Head of caudate nucleus (tissue), 42 donors: ENCODE results near the gene C17orf113.
"Not testable (repeated sequence)": the region's sequence is repeated elsewhere in the genome, so short reads cannot be mapped to it uniquely, and the experiment has no call there.

Experiments
- DNase-seq, 42 donors: peaks; one replicate each; pipeline versions ENCODE4 v3.0.0 to v3.0.0-alpha.2; 2020 to 2021; ENCODE audit warnings: mixed read lengths in 7 of 42
- intact Hi-C: fragments of 100-400 bp; cut with DNase I; formaldehyde crosslinking; loops from one replicate; pipeline ENCODE4 v1.15.0; 2022

C17orf113 gene

GRCh38 chr17:42023524-42024349 is 26.7 kb downstream of the C17orf113 start:
- DNase-seq, result peak in 21 of 42 donors; percentile 14 to 65 (median 38)
- intact Hi-C loops, result no loop called here

GRCh38 chr17:42020845-42021244 is 29.6 kb downstream of the C17orf113 start:
- intact Hi-C loops, DNase-seq: not testable (repeated sequence)

GRCh38 chr17:42019509-42020404 is 30.6 kb downstream of the C17orf113 start, which contains the start of gene NKIRAS2:
TSS of gene NKIRAS2 (plus strand) at chr17:42020090. CDS start at chr17:42021578, 1,488 bp downstream.
- intact Hi-C loops, result no loop called here
- peak; percentile 83 to 98 (median 95) for DNase-seq

- intact Hi-C loops, result no loop called here
- DNase-seq, result no peak
Observed at GRCh38 chr17:42018988-42019387, 31.4 kb downstream of the C17orf113 start.

GRCh38 chr17:42018339-42018738 is 32.1 kb downstream of the C17orf113 start:
- intact Hi-C loops, result no loop called here
- no peak for DNase-seq

GRCh38 chr17:42017866-42018200 is 32.6 kb downstream of the C17orf113 start:
- peak in 1 of 42 donors; percentile 20 for DNase-seq
- intact Hi-C loops, result no loop called here

- intact Hi-C loops, result no loop called here
Observed at GRCh38 chr17:42016941-42017865, 33.2 kb downstream of the C17orf113 start, which contains the start of gene DNAJC7. TSS of gene DNAJC7 (minus strand) at chr17:42017439. CDS start at chr17:42017416, 23 bp downstream.

GRCh38 chr17:42016411-42016831 is 34.0 kb downstream of the C17orf113 start:
- intact Hi-C loops, result no loop called here
- peak in 11 of 42 donors; percentile 14 to 64 (median 30) for DNase-seq

More at GRCh38 chr17:42016941-42017865, 33.2 kb downstream of the C17orf113 start, which contains the start of gene DNAJC7:
- peak; percentile 84 to 97 (median 92) for DNase-seq

- intact Hi-C loops, DNase-seq: not testable (repeated sequence)
Observed at GRCh38 chr17:42013740-42014139, 36.7 kb downstream of the C17orf113 start.

- intact Hi-C loops, DNase-seq: not testable (repeated sequence)
Observed at GRCh38 chr17:42012363-42012762, 38.0 kb downstream of the C17orf113 start.

GRCh38 chr17:42010898-42011516 is 39.4 kb downstream of the C17orf113 start:
- DNase-seq, result peak in 3 of 42 donors; percentile 42 to 60 (median 59)
- intact Hi-C loops, result no loop called here

- intact Hi-C loops, DNase-seq: not testable (repeated sequence)
Observed at GRCh38 chr17:42010266-42010680, 40.1 kb downstream of the C17orf113 start.

- DNase-seq, result peak; percentile 33 to 90 (median 81)
- intact Hi-C loops, result loop anchor here (1.0 kb wide), 1 partner anchor 46 kb away; no protein-coding TSS in a partner anchor
Observed at GRCh38 chr17:42009170-42009569, 41.2 kb downstream of the C17orf113 start.

GRCh38 chr17:42005166-42005565 is 45.2 kb downstream of the C17orf113 start:
- no peak for DNase-seq

GRCh38 chr17:42002792-42003301 is 47.6 kb downstream of the C17orf113 start:
- peak in 1 of 42 donors; percentile 65 for DNase-seq

More at GRCh38 chr17:42005166-42005565, 45.2 kb downstream of the C17orf113 start:
- intact Hi-C loops, result no loop called here

GRCh38 chr17:42002175-42002791 is 48.1 kb downstream of the C17orf113 start:
- no peak for DNase-seq
- intact Hi-C loops, result no loop called here

More at GRCh38 chr17:42002792-42003301, 47.6 kb downstream of the C17orf113 start:
- intact Hi-C loops, result no loop called here

GRCh38 chr17:42001729-42002128 is 48.7 kb downstream of the C17orf113 start:
- intact Hi-C loops, result no loop called here
- DNase-seq, result no peak
